HL-60 (cell line): Measurements from ENCODE around the gene MYO16.

ENCODE experiments used
- CTCF ChIP-seq: IDR thresholded peaks from one replicate; pipeline ENCODE4 v1.5.1; 2011; ENCODE audit warnings: low read length, control low read depth, inconsistent platforms; ENCODE audit not compliant: insufficient read depth
- POLR2AphosphoS5 ChIP-seq: IDR thresholded peaks from 2 replicates; pipeline ENCODE4 v1.6.1; 2012; ENCODE audit warnings: low read depth
- REST ChIP-seq: IDR thresholded peaks from 2 replicates; pipeline ENCODE4 v1.6.1; 2012; ENCODE audit warnings: low read depth; ENCODE audit not compliant: insufficient replicate concordance

GRCh38 chr13:108940121-108940520 lies 310.7 kb downstream of the MYO16 start:
- TF ChIP-seq CTCF (no peak), REST (no peak), POLR2AphosphoS5 (no peak)
